Dermis microvascular lymphatic vessel endothelial cell (primary cell): Measurements from ENCODE around the gene NDRG4. TPM values are rescaled to one million over a fixed set of nuclear protein-coding genes. Genes with fewer than 3 reads are reported as not detected.

Experiments
- DNase-seq, 2 donors: peaks; one replicate each; pipeline versions ENCODE4 v3.0.0 to v3.0.0-alpha.2; 2010; ENCODE audit warnings: low read depth in 2 of 2
- total RNA-seq: library from RNA; depleted of rRNA; stranded (reverse); fragments of >200 nt; gene quantifications from 2 replicates; pipeline ENCODE4 v1.2.1, GENCODE V29; 2014

NDRG4 gene
- total RNA-seq, 1 donor from 2014 or later: 94.7 TPM

DNA sequence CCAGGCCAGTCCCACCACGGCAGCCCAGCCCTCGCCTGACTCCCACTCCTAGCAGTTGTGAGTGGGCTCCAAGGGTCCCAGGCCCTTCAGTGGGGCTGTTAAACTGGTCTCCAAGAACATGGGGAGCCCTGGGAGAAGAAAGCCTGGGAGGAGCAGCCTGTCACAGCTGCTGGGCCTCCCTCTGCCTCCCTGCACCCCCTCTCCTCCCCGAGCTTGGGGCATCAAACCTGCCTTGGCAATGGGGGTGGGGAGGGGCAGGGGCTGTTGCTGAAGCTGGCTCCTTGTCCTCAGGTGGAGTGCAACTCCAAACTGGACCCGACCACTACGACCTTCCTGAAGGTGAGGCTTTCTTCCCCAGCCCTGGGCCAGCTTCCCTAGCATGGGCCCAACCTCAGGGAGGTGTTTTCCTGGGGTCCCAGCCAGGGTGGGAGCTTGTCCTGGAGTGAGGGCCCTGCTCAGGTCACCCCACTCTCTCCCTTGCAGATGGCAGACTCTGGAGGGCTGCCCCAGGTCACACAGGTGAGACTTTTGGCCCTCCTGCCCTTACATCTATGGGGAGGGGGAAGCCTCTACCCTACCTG, 8.8 kb downstream of the NDRG4 start:
- DNase-seq: no peak

DNA sequence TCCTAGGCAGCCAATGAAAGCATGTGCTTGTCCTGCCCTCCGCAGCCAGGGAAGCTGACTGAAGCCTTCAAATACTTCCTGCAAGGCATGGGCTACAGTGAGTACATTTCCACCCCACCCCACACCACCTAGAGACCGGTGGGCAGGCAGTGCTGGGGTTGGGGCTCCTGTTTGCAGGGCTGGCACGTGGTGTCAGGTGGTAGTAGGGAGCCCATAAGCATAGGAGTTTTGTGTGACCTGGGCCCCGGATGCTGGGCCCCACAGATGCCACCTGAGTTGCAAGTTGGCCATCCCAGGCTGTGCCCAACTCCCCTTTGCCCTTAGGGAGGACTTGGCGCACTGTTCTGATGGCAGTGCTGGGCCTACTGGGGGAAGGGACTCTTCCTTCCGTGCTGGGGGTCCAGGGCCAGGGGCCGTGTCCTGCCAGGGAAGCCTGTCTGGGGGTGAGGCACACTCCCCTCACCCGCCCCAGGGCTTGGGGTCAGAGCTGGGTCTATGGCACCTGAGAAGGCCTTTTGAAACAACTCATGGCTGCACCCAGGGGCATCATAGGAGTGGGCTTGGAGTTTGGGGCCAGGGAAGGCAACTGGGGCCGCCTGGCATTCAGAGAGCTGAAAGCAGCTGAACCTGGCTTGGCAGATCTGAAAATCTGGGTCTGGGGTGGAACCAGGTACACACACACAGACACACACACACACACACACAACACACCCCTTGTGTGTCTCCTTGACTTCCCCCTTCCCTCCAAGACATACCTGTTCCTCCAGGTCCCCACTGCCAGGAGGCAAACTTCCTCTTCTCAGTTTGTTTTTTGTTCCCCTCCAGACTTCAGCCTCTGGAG, 9.5 kb downstream of the NDRG4 start:
- DNase-seq: no peak

DNA sequence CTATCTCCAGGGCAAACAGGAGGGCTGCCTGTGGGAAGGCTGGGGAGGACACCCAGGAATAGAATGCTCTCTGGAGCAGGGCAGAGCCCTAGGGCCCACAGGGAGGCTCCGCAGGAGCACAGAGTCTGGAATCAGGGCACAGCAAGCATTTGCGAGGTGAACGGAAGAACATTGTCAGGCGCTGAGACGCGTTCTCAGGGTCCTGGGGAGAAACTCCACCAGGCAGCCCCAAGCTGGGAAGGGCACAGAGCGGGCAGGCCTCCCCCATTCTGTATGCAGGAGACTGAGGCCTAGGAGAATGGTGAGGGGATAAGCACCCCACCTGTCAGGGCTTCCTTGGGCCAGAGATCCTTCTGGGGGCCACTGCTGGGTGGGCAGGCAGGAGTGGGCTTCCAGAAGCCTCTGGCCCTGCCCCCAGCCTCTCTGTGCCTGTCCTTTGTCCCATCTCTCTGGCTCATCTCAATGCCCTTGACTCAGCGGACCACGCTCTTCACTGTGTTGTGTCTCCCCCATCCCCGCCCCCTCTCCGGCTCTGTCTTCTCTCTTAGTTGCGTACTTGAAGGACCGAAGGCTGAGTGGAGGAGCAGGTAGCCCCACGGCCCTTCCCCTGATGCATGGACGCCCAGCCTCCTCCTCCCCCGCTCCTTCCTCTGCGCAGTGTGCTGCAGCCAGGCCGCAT, 10.3 kb downstream of the NDRG4 start:
- DNase-seq: no peak

DNA sequence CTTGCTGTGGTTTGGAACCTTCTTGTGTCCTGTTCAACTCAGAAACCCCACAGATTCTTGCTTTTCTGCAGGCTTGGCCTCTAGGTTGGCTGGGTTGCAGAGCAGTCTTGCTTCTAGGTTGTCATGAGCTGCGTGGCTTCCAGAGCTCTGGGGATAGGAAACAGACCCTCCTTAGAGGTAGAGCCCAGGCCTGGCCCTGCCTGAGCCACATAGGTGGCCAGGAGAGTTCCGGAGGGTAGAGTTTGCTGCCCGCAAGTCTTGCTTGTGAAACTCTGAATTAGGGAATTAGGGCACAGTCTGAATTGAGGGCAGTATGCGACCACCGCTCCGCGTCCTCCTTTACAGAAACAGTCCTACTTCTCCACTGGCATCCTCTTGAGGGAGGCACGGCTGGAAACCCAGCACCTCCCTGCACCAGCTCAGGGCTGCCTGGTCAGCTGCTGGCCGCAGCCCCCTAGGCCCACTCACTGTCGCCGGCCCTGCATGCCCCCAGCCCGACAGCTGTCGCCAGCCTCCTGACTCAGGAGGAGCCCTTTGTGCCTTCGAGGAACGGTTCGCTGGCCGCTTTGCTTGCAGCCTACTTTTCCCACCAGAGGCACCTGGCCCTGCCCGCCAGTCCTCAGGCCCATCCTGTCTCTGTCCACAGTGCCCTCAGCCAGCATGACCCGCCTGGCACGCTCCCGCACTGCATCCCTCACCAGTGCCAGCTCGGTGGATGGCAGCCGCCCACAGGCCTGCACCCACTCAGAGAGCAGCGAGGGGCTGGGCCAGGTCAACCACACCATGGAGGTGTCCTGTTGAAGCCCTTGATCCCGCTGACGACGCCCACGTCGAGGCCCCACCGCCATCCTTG, 11.1 kb downstream of the NDRG4 start:
- no peak for DNase-seq

DNA sequence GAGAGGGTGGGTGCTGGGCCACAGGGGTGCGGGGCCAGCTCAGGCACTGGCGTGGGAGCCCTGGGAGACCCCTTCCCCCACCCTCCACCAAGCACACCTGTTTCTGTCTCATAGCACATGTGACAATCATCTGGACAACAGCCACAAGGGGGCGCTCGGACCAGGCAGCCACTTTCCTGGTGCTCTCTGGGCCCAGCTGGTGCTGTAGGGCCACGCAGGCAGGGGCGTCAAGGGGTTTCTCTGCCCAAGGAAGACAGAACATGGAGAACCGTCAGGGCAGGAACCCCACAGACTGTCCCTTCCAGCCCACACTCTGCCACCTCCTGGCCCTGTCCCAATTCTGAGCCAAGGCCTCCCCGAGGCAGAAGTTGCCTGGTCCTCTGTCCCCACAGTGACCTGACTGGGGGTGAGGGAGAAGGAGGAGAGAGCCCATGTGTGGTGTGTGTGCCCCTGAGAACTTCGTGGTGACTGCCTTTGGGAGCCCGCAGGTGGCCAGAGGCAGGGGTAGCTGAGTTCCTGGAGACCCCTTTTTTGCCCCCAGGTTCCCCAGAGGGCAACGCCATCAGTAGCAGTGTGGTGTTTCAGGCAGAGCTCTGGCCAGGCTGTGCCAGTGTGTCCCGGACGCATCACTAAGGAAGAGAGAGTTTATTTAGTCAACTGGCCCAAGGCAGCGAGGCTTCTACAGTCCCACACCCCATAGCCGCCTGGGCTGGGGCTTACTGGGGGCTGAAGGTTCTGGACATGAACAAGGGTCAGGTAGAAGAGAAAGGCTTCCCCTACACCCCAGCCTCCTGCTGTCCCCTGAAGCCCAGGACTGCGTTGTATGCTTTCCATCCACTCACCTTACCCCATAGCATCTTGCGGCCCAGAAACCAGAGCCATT, 12.2 kb downstream of the NDRG4 start:
- DNase-seq: peak; percentile 31 to 71

DNA sequence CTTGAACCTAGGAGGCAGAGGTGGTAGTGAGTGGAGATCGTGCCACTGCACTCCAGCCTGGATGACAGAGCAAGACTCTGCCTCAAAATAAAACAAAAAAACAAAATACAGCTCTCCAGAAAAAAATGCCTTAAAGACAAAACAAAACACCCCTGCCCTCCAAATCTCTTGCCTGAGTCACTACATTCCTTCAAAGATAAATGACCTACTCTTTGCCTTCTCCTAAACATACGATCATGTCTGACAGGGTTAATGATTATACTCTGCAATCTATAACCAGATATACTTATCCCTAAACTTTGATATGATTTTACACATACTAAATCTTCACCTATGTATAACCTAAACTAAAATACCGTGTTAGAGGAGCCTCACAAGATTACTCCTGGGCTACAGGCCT, 13.9 kb downstream of the NDRG4 start:
- no peak for DNase-seq

DNA sequence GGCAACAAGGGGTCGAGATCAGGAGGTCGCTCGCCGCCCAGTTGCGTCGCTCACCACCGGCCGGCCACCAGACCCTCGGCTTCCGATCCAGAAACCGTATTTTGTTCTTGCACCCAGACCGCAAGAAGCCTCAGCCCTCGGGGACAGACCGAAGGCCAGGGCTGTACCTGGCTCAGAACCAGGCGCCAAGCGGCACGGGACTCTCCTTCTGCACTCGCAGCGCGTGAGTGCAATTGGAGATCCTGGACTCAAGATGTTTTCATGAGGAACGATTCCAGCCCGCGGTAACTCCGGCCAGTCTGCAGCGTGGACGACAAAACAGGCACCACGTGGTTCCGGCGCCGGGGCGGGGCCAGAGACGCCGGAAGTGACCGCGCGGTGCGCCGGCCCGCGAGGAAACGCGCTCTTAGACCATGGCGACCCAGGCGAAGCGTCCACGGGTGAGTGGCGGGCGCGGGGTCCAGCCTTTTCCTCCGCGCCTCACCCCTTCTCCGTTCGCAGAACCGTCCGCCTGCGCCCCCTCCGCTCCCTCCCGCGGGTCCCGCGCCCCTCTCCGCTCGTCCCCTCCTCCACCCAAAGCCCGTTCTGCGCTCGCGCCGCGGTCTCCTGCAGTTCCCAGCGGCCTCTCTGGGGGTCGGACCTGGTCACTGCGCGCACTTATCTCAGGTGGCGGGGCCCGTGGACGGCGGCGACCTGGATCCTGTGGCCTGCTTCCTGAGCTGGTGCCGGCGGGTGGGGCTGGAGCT, 15.4 kb downstream of the NDRG4 start, which contains the start of gene SETD6:
Gene SETD6, plus strand, starts transcription at position 393 of the 746 bp plus-strand sequence. Its CDS starts 21 bp downstream, at position 414.
- DNase-seq: peak; percentile 65 to 91

DNA sequence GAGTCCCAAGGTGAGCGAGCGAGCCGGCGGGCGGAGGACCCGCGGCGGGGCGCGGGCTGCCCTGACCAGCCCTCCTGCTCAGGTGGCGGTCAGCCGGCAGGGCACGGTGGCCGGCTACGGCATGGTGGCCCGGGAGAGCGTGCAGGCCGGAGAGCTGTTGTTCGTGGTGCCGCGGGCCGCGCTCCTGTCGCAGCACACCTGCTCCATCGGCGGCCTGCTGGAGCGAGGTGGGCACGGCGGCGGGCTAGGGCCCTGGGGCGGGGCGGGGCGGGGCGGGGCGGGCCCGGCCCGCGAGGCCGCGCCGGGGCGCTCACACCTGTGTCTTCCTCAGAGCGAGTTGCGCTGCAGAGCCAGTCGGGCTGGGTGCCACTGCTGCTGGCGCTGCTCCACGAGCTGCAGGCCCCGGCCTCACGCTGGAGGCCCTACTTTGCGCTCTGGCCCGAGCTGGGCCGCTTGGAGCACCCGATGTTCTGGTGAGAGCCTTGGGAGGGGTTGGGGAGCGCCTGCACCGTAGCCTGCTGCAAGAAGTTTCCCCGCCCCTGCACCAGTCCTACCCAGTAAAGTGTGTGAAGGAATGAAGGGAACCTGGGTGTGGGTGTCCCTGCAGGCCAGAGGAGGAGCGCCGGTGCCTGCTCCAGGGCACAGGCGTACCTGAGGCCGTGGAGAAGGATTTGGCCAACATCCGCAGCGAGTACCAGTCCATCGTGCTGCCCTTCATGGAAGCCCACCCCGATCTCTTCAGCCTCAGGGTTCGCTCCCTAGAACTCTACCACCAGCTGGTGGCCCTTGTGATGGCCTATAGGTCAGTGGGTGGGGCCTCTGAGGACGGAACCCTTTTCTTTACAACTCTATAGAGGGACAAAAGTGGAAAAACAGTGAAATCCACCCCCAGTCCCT, 16.2 kb downstream of the NDRG4 start:
- DNase-seq: no peak

DNA sequence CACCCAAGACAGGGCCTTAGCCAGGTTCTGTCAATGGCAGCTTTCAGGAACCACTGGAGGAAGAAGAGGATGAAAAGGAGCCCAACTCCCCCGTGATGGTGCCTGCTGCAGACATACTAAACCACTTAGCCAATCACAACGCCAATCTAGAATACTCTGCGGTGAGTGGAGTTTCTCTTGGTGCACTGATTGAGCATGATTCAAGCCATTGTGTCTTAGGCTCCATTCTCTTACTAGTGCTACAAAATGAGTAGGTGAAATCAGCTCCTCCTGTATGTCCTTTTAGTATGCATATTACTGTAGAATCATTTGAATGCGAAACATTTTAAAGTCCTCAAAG, 16.8 kb downstream of the NDRG4 start:
- no peak for DNase-seq

DNA sequence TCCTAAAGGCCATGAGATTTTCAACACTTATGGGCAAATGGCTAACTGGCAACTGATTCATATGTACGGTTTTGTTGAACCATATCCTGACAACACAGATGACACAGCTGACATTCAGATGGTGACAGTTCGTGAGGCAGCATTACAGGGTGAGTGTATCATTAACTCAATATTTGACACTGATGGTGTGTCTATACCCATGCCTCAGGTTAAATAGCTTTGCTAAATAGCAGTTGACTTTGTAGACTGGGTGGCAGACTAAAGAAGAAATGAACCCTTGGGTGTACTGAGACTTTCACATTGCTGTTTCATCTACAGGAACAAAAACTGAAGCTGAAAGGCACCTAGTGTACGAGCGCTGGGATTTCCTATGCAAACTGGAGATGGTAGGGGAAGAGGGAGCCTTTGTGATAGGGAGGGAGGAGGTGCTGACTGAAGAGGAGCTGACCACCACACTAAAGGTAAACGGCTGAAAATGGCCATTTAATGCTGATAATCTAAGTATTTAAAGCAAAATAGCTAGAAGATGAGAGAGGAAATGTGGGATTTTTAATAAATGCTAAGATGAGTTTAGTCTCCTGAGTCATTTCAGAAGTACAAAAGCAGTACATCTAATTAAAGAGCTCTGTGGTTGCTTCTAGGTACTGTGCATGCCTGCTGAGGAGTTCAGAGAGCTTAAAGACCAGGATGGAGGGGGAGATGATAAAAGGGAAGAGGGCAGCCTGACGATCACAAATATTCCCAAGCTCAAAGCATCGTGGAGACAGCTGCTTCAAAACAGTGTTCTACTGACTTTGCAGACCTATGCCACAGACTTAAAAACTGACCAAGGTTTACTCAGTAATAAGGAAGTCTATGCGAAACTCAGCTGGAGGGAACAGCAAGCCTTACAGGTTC, 18.4 kb downstream of the NDRG4 start:
- DNase-seq: no peak

DNA sequence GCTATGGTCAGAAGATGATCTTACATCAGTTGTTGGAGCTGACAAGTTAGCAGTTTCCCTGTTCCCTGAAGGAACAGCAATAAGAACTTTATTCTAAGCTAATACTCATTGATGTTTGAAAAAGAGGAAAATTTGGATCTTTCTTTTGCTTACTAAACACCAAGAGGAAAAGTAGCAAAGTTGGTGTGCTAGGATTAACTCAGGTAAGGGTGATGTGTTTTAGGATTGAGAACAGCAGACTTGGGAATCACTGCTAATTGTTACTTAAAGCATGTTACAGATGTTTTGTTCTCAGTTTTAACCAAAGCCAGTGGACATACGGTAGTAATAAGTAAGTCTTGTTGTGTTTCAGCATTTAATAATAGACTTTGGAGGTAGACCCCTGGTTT, 19.0 kb downstream of the NDRG4 start:
- DNase-seq: no peak

DNA sequence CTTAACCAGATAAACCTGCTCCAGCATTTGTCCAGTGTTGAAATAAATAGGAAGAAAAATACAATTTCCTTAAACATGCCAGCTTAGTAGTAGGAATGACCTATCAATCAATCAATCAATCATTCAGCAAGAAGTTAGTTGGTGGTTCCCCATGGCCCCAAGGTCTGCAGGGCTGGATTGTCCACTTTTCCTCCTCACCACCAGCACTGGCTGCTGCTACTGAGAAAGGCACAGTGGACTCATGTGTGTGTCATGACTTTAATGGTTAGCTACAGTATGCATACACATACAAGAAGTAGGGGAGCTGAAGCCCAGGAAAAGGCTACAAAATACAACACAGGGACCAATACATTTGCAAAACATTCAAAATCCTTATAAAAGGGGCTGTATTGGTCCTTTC, 19.8 kb downstream of the NDRG4 start:
- no peak for DNase-seq

DNA sequence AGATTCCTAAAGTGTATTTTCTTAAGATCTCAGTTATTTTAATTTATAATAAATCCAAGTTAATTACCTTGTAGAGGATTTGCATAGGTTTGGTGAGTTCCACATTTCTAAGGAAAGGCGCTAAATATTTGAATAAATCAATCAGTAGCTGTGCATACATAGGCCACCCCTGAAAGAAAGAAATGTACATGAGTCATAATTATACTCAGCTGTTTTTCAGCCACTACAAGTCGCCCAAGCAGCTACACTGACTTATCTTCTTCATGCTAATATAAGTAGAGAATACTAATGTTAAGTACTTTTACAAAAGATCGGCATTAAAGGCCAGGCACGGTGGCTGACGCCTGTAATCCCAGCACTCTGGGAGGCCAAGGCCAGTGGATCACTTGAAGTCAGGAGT, 30.2 kb downstream of the NDRG4 start:
- DNase-seq: no peak

DNA sequence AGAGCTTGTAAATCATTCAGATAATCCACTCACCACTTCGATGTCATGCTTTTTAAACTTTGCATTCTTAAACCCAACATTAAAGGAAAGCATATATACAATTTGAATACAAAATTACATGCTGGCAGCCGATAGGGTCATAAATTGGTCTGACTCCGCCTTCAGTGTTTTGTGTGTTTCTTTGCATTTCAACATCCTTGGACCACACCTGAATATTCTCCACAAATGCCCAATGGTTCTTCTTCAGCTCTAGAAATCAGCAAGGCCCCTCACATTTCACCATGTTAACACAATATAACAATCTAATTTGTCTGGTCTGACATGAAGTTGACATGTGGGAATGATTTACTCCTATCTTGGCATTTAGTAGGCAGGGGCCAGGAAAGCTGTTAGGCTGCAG, 32.5 kb downstream of the NDRG4 start:
- no peak for DNase-seq

DNA sequence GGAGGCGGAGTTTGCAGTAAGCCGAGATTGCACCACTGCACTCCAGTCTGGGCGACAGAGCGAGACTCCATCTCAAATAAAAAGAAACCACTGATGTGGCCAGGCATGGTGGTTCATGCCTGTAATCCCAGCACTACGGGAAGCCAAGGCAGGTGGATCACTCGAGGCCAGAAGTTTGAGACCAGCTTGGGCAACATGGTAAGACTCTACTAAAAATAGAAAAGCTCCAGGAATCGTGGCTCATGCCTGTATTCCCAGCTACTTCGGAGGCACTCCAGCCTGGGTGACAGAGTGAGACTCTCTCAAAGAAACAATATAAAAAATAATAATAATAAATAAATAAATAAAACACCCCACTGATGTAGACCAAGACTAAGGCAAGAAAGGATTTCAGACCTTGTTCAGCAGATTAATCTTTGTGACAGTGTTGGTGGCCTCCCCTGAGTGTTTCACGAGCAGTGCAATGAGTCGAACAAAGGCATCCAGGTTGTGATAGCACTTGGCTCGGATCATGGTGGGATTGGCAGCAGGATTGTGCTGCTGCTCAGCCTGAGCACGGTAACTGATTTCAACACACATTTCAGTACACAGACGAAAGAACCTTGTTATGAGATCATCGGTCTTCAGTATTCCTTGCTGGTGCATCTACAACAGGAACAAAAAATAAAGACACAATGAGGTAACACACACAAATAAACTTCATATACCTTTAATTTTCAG, 34.0 kb downstream of the NDRG4 start:
- no peak for DNase-seq

DNA sequence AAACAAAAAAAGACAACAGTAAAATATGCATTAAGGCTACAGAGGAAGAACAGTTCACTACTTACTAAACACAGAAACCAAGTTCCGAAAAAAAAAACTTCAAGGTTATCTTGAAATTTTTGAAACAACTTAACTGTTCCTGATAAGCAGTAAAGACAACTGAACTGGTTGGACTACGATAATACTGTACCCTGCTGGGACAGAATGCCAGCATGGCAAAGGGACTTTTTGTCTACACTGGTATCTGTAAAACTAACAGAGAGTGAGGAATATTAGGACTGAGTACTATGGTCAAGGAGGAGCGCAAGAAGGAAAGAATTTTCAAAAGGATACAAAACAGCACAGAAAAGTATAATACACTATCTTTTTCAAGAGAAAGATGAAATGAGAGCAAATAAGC, 35.2 kb downstream of the NDRG4 start:
- no peak for DNase-seq

DNA sequence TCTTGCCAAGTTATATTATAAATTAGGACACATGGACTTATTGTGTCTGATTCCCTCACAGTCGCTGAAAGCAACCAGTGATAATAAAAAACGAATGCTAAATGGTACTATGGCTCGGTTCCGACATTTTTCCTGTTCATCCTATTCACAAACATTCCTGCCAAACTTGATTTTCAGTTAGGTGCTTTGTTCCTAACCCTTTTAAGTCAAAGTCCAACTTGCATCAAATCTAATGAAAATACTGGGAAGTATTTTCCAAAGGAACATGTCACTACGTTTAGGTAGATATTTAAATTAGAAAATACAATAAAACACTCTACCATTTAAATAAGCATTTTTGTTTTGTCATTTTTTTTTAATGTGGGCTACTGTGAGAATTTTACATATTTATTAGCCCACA, 36.3 kb downstream of the NDRG4 start:
- DNase-seq: no peak
